ENCODE measurements around the gene TIMP4.

GRCh38 chr3:12138044-12138443, 20.7 kb downstream of the TIMP4 start:
- TF ChIP-seq CTCF (IDR thresholded peaks at IDR 0.05) = peak; percentile 73
- TF ChIP-seq CBX8 (IDR thresholded peaks at IDR 0.05) = no peak
- TF ChIP-seq BHLHE40 (IDR thresholded peaks at IDR 0.05; ENCODE audit: low read depth, low read length) = no peak
- TF ChIP-seq ESRRA (IDR thresholded peaks at IDR 0.05; ENCODE audit: borderline replicate concordance, low read length) = no peak
- peak; percentile 78 to 84 for TF ChIP-seq RAD21 (conservative IDR thresholded peaks at IDR 0.05 in 1 of 2, IDR thresholded peaks at IDR 0.05 in 1 of 2)
- TF ChIP-seq REST (IDR thresholded peaks at IDR 0.05) = no peak
- TF ChIP-seq POLR2A (IDR thresholded peaks at IDR 0.05; ENCODE audit: low read length) = no peak
- TF ChIP-seq MAX (IDR thresholded peaks at IDR 0.05) = no peak

Data from A549 (cell line).